ENCODE results near the gene TRIM44. TPM values are rescaled to one million over a fixed set of nuclear protein-coding genes. Genes with fewer than 3 reads are reported as not detected.

The TRIM44 gene
- total and polyA plus RNA-seq, 10 of the 15 experiments (the other 5 are each of a cell fraction or from before 2014, with no cell fraction given), result 6.7 to 93.0 (median 27.6) TPM

- TF ChIP-seq, protein P1, sequence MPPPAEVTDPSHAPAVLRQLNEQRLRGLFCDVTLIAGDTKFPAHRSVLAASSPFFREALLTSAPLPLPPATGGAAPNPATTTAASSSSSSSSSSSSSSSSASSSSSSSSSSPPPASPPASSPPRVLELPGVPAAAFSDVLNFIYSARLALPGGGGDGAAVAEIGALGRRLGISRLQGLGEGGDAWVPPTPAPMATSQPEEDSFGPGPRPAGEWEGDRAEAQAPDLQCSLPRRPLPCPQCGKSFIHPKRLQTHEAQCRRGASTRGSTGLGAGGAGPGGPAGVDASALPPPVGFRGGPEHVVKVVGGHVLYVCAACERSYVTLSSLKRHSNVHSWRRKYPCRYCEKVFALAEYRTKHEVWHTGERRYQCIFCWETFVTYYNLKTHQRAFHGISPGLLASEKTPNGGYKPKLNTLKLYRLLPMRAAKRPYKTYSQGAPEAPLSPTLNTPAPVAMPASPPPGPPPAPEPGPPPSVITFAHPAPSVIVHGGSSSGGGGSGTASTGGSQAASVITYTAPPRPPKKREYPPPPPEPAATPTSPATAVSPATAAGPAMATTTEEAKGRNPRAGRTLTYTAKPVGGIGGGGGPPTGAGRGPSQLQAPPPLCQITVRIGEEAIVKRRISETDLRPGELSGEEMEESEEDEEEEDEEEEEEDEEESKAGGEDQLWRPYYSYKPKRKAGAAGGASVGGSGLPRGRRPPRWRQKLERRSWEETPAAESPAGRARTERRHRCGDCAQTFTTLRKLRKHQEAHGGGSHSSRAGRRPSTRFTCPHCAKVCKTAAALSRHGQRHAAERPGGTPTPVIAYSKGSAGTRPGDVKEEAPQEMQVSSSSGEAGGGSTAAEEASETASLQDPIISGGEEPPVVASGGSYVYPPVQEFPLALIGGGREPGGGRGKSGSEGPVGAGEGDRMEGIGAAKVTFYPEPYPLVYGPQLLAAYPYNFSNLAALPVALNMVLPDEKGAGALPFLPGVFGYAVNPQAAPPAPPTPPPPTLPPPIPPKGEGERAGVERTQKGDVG (CRISPR knock-in tag; IDR thresholded peaks at IDR 0.05), result no peak
- TF ChIP-seq FOXM1 (IDR thresholded peaks at IDR 0.05; ENCODE audit: low read depth, low read length) (no peak), CHD4 (IDR thresholded peaks at IDR 0.05) (no peak), IKZF2 (IDR thresholded peaks at IDR 0.05) (no peak), CREB1 (IDR thresholded peaks at IDR 0.05; ENCODE audit: low read depth) (no peak), RAD21 (IDR thresholded peaks at IDR 0.05; ENCODE audit: insufficient read depth, low read depth, low read length) (no peak)
Measured at GRCh38 chr11:35856756-35857155, 194.2 kb downstream of the TRIM44 start (continued).

DNA sequence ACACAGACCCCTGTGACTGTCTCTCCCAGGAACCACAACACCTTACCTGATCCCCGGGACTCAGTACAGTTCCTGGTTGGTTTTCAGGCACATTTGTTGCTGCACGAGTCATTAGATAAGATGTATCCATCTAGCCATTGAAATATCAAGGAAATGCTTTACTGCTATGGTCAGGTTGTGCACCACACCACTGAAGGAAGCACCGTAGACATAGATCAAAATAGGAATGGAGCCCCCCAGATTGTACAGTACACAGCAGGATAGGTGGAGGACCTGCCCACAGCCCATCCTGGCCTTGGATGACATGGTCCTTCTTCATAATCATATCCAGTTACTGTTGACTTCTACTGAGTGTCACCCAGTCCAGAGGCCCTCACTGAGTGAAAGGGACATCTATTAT, 195.3 kb downstream of the TRIM44 start:
- intact Hi-C loops (cut with micrococcal nuclease; ENCODE audit: unreplicated experiment) (no loop called here), in situ Hi-C loops (cut with MboI) (no loop called here)
- Histone ChIP-seq H3K27me3 (replicated peaks in 1 of 2; ENCODE audit: control insufficient read depth in 2 of 2, insufficient read depth in 2 of 2, low read length in 1 of 2) (no peaks in the 10 kb centered on the region; a peak in 1 of 4 replicates), H3K4me1 (ENCODE audit: control insufficient read depth, insufficient read depth, low read length) (no peaks in the 10 kb centered on the region), H3K36me3 (ENCODE audit: control insufficient read depth in 2 of 2, insufficient read depth in 2 of 2, low read length in 1 of 2) (no peaks in the 10 kb centered on the region), H2AFZ (ENCODE audit: control insufficient read depth, low read depth, low read length) (no peak overlapping the region), H3K4me2 (ENCODE audit: control insufficient read depth, insufficient read depth) (no peak overlapping the region), H3K9ac (ENCODE audit: control insufficient read depth, insufficient read depth, low read length) (no peak overlapping the region), H4K20me1 (ENCODE audit: control insufficient read depth, insufficient read depth) (no peaks in the 10 kb centered on the region), H3K27ac (ENCODE audit: control insufficient read depth, insufficient read depth) (no peak overlapping the region), H3K4me3 (no peak overlapping the region), H3K9me3 (replicated peaks; ENCODE audit: control insufficient read depth, insufficient read depth, low read length) (no peaks in the 10 kb centered on the region), H3K79me2 (ENCODE audit: control insufficient read depth, insufficient read depth, low read length) (no peaks in the 10 kb centered on the region)
- no TSS peak for BruUV-seq (replicated peaks)
- SMC1A ChIA-PET (ENCODE audit: uncharacterized antibody, unreplicated experiment), result no interaction called here
- RAD21 ChIA-PET (ENCODE audit: unreplicated experiment), result no interaction called here
- ATAC-seq (no peak), FAIRE-seq (no peak), DNase-seq (ENCODE audit: low read depth, low spot score) (no peak)
- 0% methylated on average over 3 of the region's 3 CpGs for WGBS (ENCODE audit: insufficient coverage, insufficient replicate concordance, low lambda C conversion rate, missing lambda C conversion rate)
- CTCF ChIA-PET, result no interaction called here
- POLR2A ChIA-PET, result no interaction called here
- TF ChIP-seq POU2F2 (IDR thresholded peaks at IDR 0.05; ENCODE audit: borderline replicate concordance, low read depth, low read length) (no peak), MEF2B (IDR thresholded peaks at IDR 0.05; ENCODE audit: partially characterized antibody, poor library complexity, severe bottlenecking) (no peak), HDAC2 (IDR thresholded peaks at IDR 0.05) (no peak), BACH1 (IDR thresholded peaks at IDR 0.05; ENCODE audit: borderline replicate concordance) (no peak), ZNF687 (IDR thresholded peaks at IDR 0.05) (no peak), RB1 (IDR thresholded peaks at IDR 0.05; ENCODE audit: borderline replicate concordance) (no peak), SIN3A (IDR thresholded peaks at IDR 0.05; ENCODE audit: low read depth, low read length) (no peak), GABPA (IDR thresholded peaks at IDR 0.05; ENCODE audit: low read depth) (no peak), CBFB (IDR thresholded peaks at IDR 0.05; ENCODE audit: low read depth) (no peak), EZH2 (IDR thresholded peaks at IDR 0.05; ENCODE audit: borderline replicate concordance, control insufficient read depth, low read depth, low read length) (no peak), NBN (IDR thresholded peaks at IDR 0.05) (no peak)
- TF ChIP-seq, protein P2, sequence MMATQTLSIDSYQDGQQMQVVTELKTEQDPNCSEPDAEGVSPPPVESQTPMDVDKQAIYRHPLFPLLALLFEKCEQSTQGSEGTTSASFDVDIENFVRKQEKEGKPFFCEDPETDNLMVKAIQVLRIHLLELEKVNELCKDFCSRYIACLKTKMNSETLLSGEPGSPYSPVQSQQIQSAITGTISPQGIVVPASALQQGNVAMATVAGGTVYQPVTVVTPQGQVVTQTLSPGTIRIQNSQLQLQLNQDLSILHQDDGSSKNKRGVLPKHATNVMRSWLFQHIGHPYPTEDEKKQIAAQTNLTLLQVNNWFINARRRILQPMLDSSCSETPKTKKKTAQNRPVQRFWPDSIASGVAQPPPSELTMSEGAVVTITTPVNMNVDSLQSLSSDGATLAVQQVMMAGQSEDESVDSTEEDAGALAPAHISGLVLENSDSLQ (IDR thresholded peaks at IDR 0.05), result no peak
